ENCODE results near the gene RAB30. TPM values are rescaled to one million over a fixed set of nuclear protein-coding genes. Genes with fewer than 3 reads are reported as not detected.
"Not testable (repeated sequence)": the region's sequence is repeated elsewhere in the genome, so short reads cannot be mapped to it uniquely, and the experiment has no call there.

The RAB30 gene
- polyA plus RNA-seq, 2 donors, result 0.90 to 1.8 TPM

DNA sequence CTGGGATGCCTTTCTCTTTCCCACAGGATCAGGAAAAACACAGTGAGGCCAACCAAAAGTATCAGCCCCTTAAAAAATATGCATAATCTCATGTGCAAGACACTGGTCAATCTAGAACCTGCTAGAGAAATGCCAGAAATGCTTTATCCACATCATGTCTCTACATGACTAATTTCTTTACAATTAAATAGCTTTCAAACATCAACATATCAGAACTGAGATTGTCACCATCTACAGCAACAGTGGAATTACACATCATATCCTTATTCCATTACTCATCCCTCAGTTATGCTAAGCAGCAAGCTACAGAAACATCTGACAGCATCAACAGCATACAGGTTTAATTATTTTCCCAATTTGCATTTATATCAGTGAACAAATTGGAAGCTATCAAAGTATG, 91.4 kb downstream of the RAB30 start:
- H3K4me3 ChIP-seq (ENCODE audit: low read depth in 1 of 2, low read length in 2 of 2), result no peak overlapping the region
- H3K36me3 ChIP-seq (ENCODE audit: control insufficient read depth in 2 of 2, insufficient read depth in 2 of 2, low read length in 1 of 2), result peaks cover 0 to 3% of the 10 kb centered on the region in 2 donors
- no peaks in the 10 kb centered on the region for H3K4me1 ChIP-seq (ENCODE audit: control insufficient read depth in 2 of 2, insufficient read depth in 2 of 2, low read length in 1 of 2)
- no peak overlapping the region for H3K27ac ChIP-seq (ENCODE audit: low read depth in 2 of 2, low read length in 1 of 2)
- H3K27me3 ChIP-seq (ENCODE audit: control insufficient read depth in 1 of 2, insufficient read depth in 2 of 2, low read length in 2 of 2), result no peaks in the 10 kb centered on the region
- H3K9me3 ChIP-seq (ENCODE audit: control insufficient read depth in 2 of 2, insufficient read depth in 1 of 2, low read depth in 1 of 2, low read length in 1 of 2), result no peaks in the 10 kb centered on the region

DNA sequence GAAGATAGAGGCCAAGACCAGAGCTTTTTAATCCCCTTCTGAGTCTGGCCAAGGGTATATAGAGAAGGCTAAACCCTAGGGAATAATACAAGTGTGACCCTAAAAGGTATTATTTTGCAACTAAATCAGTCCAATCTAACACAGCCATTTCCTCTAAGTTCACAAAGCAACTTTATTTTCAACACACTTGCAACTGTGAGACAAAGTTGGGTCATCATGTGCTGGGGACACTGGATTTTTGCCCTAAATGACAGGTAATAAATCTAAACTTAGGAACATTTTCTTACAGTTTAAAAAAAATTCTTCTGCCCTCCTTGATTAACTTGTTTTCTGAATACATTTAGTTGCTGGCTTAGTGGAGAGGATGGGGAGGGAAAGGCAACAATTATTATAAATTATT, 91.9 kb downstream of the RAB30 start:
- Histone ChIP-seq H3K9me3 (ENCODE audit: control insufficient read depth in 2 of 2, insufficient read depth in 1 of 2, low read depth in 1 of 2, low read length in 1 of 2) (no peaks in the 10 kb centered on the region), H3K4me3 (ENCODE audit: low read depth in 1 of 2, low read length in 2 of 2) (no peak overlapping the region), H3K4me1 (ENCODE audit: control insufficient read depth in 2 of 2, insufficient read depth in 2 of 2, low read length in 1 of 2) (no peaks in the 10 kb centered on the region), H3K27ac (ENCODE audit: low read depth in 2 of 2, low read length in 1 of 2) (no peak overlapping the region), H3K36me3 (ENCODE audit: control insufficient read depth in 2 of 2, insufficient read depth in 2 of 2, low read length in 1 of 2) (peaks cover 0 to 3% of the 10 kb centered on the region in 2 donors), H3K27me3 (ENCODE audit: control insufficient read depth in 1 of 2, insufficient read depth in 2 of 2, low read length in 2 of 2) (no peaks in the 10 kb centered on the region)

DNA sequence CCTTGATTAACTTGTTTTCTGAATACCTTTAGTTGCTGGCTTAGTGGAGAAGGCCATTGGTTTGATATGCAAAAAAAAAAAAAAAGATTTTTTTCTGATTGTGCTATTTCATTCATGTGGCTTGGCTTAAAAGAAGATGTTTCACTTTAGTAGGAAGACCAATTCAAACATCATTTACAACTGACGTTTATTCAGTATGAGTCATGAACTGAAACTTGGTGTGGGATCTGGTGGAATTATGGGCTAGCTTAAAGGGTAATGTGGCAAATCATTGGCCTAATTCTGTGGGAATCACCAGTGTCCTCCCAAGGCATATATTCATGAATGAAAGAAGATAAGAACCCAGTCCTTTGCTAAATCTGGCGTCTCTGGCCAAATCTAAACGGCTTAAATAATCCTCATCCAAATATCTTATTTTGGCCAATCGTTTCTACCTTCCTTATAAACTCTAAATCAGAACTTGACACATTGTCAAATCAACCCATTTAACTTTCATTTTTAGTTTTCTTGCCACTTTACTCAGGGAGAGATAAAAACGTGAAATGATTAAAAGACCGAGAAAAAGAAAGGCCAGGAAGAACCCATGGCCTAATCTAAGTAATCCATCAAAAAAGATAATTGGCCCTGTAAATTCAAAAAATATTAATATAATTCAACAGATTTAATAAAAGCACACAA, 93.1 kb downstream of the RAB30 start:
- no peak overlapping the region for H3K27ac ChIP-seq (ENCODE audit: low read depth in 2 of 2, low read length in 1 of 2)
- H3K36me3 ChIP-seq (ENCODE audit: control insufficient read depth in 2 of 2, insufficient read depth in 2 of 2, low read length in 1 of 2), result peaks cover 0 to 3% of the 10 kb centered on the region in 2 donors
- WGBS, 2 donors, result 65 to 68% methylated on average over 6 of the region's 6 CpGs
- H3K9me3 ChIP-seq (ENCODE audit: control insufficient read depth in 2 of 2, insufficient read depth in 1 of 2, low read depth in 1 of 2, low read length in 1 of 2), result no peaks in the 10 kb centered on the region
- no peak overlapping the region for H3K4me3 ChIP-seq (ENCODE audit: low read depth in 1 of 2, low read length in 2 of 2)
- no peaks in the 10 kb centered on the region for H3K4me1 ChIP-seq (ENCODE audit: control insufficient read depth in 2 of 2, insufficient read depth in 2 of 2, low read length in 1 of 2)
- H3K27me3 ChIP-seq (ENCODE audit: control insufficient read depth in 1 of 2, insufficient read depth in 2 of 2, low read length in 2 of 2), result no peaks in the 10 kb centered on the region

DNA sequence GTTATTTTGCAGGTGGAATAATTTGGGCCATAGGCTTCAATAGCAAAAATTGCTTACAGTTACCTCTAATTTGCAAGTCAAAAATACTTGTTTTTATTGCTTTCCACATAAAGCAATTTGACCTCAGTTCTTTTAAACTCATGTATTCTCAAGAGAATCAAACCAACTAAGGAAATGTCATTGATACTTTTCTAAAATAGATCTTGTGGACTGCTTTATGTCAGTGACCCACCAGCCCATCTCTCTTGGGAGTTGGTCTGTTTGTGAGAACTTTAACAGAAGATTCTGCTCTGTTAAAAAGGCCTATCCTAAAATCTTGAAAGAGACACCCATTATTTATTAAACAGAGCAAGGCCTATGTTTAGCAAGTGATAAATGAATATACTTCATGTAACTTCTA, 94.9 kb downstream of the RAB30 start:
- no peaks in the 10 kb centered on the region for H3K4me1 ChIP-seq (ENCODE audit: control insufficient read depth in 2 of 2, insufficient read depth in 2 of 2, low read length in 1 of 2)
- H3K27ac ChIP-seq (ENCODE audit: low read depth in 2 of 2, low read length in 1 of 2), result no peak overlapping the region
- peaks cover 0 to under 1% of the 10 kb centered on the region in 2 donors for H3K36me3 ChIP-seq (ENCODE audit: control insufficient read depth in 2 of 2, insufficient read depth in 2 of 2, low read length in 1 of 2)
- H3K27me3 ChIP-seq (ENCODE audit: control insufficient read depth in 1 of 2, insufficient read depth in 2 of 2, low read length in 2 of 2), result no peaks in the 10 kb centered on the region
- H3K4me3 ChIP-seq (ENCODE audit: low read depth in 1 of 2, low read length in 2 of 2), result no peak overlapping the region
- H3K9me3 ChIP-seq (ENCODE audit: control insufficient read depth in 2 of 2, insufficient read depth in 1 of 2, low read depth in 1 of 2, low read length in 1 of 2), result no peaks in the 10 kb centered on the region

DNA sequence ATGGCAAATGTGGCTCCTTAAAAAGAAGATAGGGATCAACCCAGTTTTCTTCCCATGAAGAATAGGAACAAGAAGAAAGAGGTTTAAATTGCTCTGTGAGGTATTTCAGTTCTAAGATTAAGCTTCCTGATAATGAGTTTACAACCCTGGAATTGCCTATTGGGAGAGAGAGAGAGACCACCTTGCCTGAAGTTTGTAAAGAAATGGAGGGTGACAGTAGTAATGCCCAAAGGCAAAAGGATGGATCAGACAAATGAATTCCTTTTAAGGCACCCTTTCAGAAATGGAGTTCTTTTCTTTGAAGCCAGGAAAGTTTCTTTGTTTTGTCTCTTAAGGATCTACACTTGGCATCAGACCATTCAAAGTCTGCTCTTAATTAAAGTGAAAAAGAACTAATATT, 95.8 kb downstream of the RAB30 start:
- Histone ChIP-seq H3K27ac (ENCODE audit: low read depth in 2 of 2, low read length in 1 of 2) (no peak overlapping the region), H3K4me1 (ENCODE audit: control insufficient read depth in 2 of 2, insufficient read depth in 2 of 2, low read length in 1 of 2) (no peaks in the 10 kb centered on the region), H3K36me3 (ENCODE audit: control insufficient read depth in 2 of 2, insufficient read depth in 2 of 2, low read length in 1 of 2) (no peaks in the 10 kb centered on the region), H3K9me3 (ENCODE audit: control insufficient read depth in 2 of 2, insufficient read depth in 1 of 2, low read depth in 1 of 2, low read length in 1 of 2) (peaks cover 0 to under 1% of the 10 kb centered on the region in 2 donors), H3K4me3 (ENCODE audit: low read depth in 1 of 2, low read length in 2 of 2) (no peak overlapping the region), H3K27me3 (ENCODE audit: control insufficient read depth in 1 of 2, insufficient read depth in 2 of 2, low read length in 2 of 2) (no peaks in the 10 kb centered on the region)

DNA sequence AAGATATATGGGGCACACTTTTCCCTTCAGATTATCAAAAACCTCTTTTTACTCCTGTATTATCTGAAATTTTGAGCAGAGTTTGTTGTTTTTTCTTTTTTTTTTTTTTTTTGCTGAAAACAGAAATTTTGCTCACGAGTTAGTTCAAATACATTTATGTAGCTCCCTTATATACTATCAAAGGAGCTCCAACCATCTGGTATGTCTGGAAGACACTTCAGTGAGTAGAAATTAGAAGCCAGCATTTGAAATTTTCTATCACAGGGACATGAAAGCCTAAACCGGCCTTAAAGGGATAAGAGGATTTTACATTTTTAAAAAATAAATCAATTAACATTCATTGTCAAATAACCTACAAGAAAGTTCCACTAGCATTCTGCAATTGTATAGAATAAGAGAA, 96.8 kb downstream of the RAB30 start:
- Histone ChIP-seq H3K9me3 (ENCODE audit: control insufficient read depth in 2 of 2, insufficient read depth in 1 of 2, low read depth in 1 of 2, low read length in 1 of 2) (peaks cover 0 to 3% of the 10 kb centered on the region in 2 donors), H3K27me3 (ENCODE audit: control insufficient read depth in 1 of 2, insufficient read depth in 2 of 2, low read length in 2 of 2) (no peaks in the 10 kb centered on the region), H3K27ac (ENCODE audit: low read depth in 2 of 2, low read length in 1 of 2) (no peak overlapping the region), H3K36me3 (ENCODE audit: control insufficient read depth in 2 of 2, insufficient read depth in 2 of 2, low read length in 1 of 2) (no peaks in the 10 kb centered on the region), H3K4me3 (ENCODE audit: low read depth in 1 of 2, low read length in 2 of 2) (no peak overlapping the region), H3K4me1 (ENCODE audit: control insufficient read depth in 2 of 2, insufficient read depth in 2 of 2, low read length in 1 of 2) (no peaks in the 10 kb centered on the region)
- WGBS, 2 donors, result 85% methylated on average over 2 of the region's 2 CpGs

DNA sequence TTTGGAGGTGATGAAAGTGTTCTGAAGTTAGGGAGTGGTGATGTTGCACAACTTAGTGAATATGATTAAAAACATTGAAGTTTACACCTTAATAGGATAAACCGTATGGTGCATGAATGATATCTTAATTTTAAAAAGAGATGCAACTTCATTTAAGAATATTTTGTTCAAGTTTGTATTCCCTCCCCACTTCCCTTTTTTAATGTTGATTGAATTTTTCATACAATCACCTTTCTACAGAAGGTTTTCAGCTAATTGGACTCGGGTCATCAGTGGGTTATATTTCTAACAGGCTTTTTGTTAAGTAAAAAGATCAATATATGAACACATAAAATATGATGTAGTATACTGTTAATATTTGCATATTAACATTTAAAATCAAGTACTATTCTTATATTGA, 97.6 kb downstream of the RAB30 start:
- Histone ChIP-seq H3K4me1 (ENCODE audit: control insufficient read depth in 2 of 2, insufficient read depth in 2 of 2, low read length in 1 of 2) (no peaks in the 10 kb centered on the region), H3K9me3 (ENCODE audit: control insufficient read depth in 2 of 2, insufficient read depth in 1 of 2, low read depth in 1 of 2, low read length in 1 of 2) (peaks cover 0 to 3% of the 10 kb centered on the region in 2 donors), H3K27ac (ENCODE audit: low read depth in 2 of 2, low read length in 1 of 2) (no peak overlapping the region), H3K27me3 (ENCODE audit: control insufficient read depth in 1 of 2, insufficient read depth in 2 of 2, low read length in 2 of 2) (no peaks in the 10 kb centered on the region), H3K36me3 (ENCODE audit: control insufficient read depth in 2 of 2, insufficient read depth in 2 of 2, low read length in 1 of 2) (no peaks in the 10 kb centered on the region), H3K4me3 (ENCODE audit: low read depth in 1 of 2, low read length in 2 of 2) (no peak overlapping the region)
- 89 to 91% methylated on average over 2 of the region's 2 CpGs for WGBS, 2 donors

DNA sequence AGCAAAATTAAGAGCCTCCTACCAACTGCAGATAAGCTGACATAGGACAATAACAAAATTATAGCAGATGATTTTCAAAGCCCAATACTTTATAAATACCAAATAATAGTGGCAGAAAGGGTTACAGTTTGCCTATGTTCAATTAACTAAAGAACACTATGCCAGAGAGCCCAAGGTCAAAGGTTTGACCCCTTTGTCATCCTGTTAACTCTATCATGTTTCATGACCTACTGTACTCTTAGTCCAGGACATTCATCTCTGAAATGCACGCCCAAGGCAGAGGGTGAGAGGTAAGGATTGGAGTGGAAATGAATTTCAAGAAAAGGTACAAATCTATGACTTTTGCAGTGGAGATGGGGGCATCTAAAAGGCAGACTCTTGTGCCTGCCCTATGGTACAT, 99.6 kb downstream of the RAB30 start:
- 85 to 89% methylated on average over 1 of the region's 1 CpG for WGBS, 2 donors
- Histone ChIP-seq H3K9me3 (ENCODE audit: control insufficient read depth in 2 of 2, insufficient read depth in 1 of 2, low read depth in 1 of 2, low read length in 1 of 2) (peaks cover 0 to 3% of the 10 kb centered on the region in 2 donors), H3K27me3 (ENCODE audit: control insufficient read depth in 1 of 2, insufficient read depth in 2 of 2, low read length in 2 of 2) (no peaks in the 10 kb centered on the region), H3K27ac (ENCODE audit: low read depth in 2 of 2, low read length in 1 of 2) (no peak overlapping the region), H3K36me3 (ENCODE audit: control insufficient read depth in 2 of 2, insufficient read depth in 2 of 2, low read length in 1 of 2) (no peaks in the 10 kb centered on the region), H3K4me1 (ENCODE audit: control insufficient read depth in 2 of 2, insufficient read depth in 2 of 2, low read length in 1 of 2) (no peaks in the 10 kb centered on the region), H3K4me3 (ENCODE audit: low read depth in 1 of 2, low read length in 2 of 2) (no peak overlapping the region)

DNA sequence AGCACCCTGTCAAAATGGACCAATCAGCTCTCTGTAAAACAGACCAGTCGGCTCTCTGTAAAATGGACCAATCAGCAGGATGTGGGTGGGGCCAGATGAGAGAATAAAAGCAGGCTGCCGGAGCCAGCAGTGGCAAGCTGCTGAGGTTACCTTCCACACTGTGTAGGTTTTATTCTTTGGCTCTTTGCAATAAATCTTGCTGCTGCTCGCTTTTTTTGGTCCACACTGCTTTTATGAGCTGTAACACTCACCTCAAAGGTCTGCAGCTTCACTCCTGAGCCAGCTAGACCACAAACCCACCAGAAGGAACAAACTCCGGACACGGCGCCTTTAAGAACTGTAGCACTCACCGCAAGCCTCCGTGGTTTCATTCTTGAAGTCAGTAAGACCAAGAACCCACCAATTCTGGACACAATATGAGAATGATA, 100.2 kb downstream of the RAB30 start:
- not testable (repeated sequence) for H3K27ac ChIP-seq (ENCODE audit: low read depth in 2 of 2, low read length in 1 of 2); H3K4me1 ChIP-seq (ENCODE audit: control insufficient read depth in 2 of 2, insufficient read depth in 2 of 2, low read length in 1 of 2); H3K36me3 ChIP-seq (ENCODE audit: control insufficient read depth in 2 of 2, insufficient read depth in 2 of 2, low read length in 1 of 2); H3K4me3 ChIP-seq (ENCODE audit: low read depth in 1 of 2, low read length in 2 of 2); H3K9me3 ChIP-seq (ENCODE audit: control insufficient read depth in 2 of 2, insufficient read depth in 1 of 2, low read depth in 1 of 2, low read length in 1 of 2); H3K27me3 ChIP-seq (ENCODE audit: control insufficient read depth in 1 of 2, insufficient read depth in 2 of 2, low read length in 2 of 2)
- 76 to 82% methylated on average over 8 of the region's 8 CpGs for WGBS, 2 donors

DNA sequence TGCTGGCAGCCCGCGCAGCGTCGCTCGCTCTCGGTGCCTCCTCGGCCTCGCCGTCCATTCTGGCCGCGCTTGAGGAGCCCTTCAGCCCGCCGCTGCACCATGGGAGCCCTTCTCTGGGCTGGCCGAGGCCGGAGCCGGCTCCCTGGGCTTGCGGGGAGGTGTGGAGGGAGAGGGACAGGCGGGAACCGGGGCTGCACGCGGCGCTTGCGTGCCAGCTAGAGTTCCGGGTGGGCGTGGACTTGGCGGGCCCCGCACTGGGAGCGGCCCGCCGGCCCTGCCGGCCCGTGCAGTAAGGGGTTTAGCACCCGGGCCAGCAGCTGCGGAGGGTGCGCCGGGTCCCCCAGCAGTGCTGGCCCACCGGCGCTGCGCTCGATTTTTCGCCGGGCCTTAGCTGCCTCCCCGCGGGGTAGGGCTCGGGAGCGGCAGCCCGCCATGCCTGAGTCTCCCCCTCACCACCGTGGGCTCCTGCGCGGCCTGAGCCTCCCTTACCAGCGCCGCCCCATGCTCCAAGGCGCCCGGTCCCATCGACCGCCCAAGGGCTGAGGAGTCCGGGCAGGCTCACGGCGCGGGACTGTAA, 101.1 kb downstream of the RAB30 start:
- not testable (repeated sequence) for H3K4me1 ChIP-seq (ENCODE audit: control insufficient read depth in 2 of 2, insufficient read depth in 2 of 2, low read length in 1 of 2); H3K9me3 ChIP-seq (ENCODE audit: control insufficient read depth in 2 of 2, insufficient read depth in 1 of 2, low read depth in 1 of 2, low read length in 1 of 2); H3K27me3 ChIP-seq (ENCODE audit: control insufficient read depth in 1 of 2, insufficient read depth in 2 of 2, low read length in 2 of 2); H3K27ac ChIP-seq (ENCODE audit: low read depth in 2 of 2, low read length in 1 of 2); H3K36me3 ChIP-seq (ENCODE audit: control insufficient read depth in 2 of 2, insufficient read depth in 2 of 2, low read length in 1 of 2)
- 81 to 86% methylated on average over 59 to 60 of the region's 60 CpGs for WGBS, 2 donors
- peak overlapping the region; percentile 5 to 33 for H3K4me3 ChIP-seq (ENCODE audit: low read depth in 1 of 2, low read length in 2 of 2)

All from esophagus (tissue), 2 donors.